Measurements from ENCODE around the gene CDK5RAP3.
"Not testable (repeated sequence)": the region's sequence is repeated elsewhere in the genome, so short reads cannot be mapped to it uniquely, and the experiment has no call there.

CDK5RAP3 gene

GRCh38 chr17:47975823-47976205 is 4.9 kb downstream of the CDK5RAP3 start:
- no peak for DNase-seq

GRCh38 chr17:47978324-47978723 is 7.4 kb downstream of the CDK5RAP3 start:
- no peak for DNase-seq

GRCh38 chr17:47980541-47980940 is 9.6 kb downstream of the CDK5RAP3 start:
- no peak for DNase-seq

- peak; percentile 83 for DNase-seq
Observed at GRCh38 chr17:47981462-47981861, 10.5 kb downstream of the CDK5RAP3 start.

- DNase-seq = no peak
Observed at GRCh38 chr17:47982091-47982617, 11.2 kb downstream of the CDK5RAP3 start.

- DNase-seq = no peak
Observed at GRCh38 chr17:47982645-47983390, 11.9 kb downstream of the CDK5RAP3 start.

- DNase-seq = no peak
Observed at GRCh38 chr17:47983492-47984223, 12.7 kb downstream of the CDK5RAP3 start.

- no peak for DNase-seq
Observed at GRCh38 chr17:47986520-47986919, 15.6 kb downstream of the CDK5RAP3 start.

- DNase-seq = no peak
Observed at GRCh38 chr17:47987240-47987835, 16.4 kb downstream of the CDK5RAP3 start.

GRCh38 chr17:47988445-47988844 is 17.5 kb downstream of the CDK5RAP3 start:
- not testable (repeated sequence) for DNase-seq

GRCh38 chr17:47989159-47989558 is 18.2 kb downstream of the CDK5RAP3 start:
- DNase-seq = no peak

- no peak for DNase-seq
Observed at GRCh38 chr17:47989700-47990099, 18.8 kb downstream of the CDK5RAP3 start.

GRCh38 chr17:47990962-47991731 is 20.2 kb downstream of the CDK5RAP3 start:
- DNase-seq = no peak

- no peak for DNase-seq
Observed at GRCh38 chr17:47992216-47992615, 21.3 kb downstream of the CDK5RAP3 start.

GRCh38 chr17:47993031-47993564 is 22.2 kb downstream of the CDK5RAP3 start:
- no peak for DNase-seq

GRCh38 chr17:47993964-47994363 is 23.1 kb downstream of the CDK5RAP3 start:
- DNase-seq = no peak

GRCh38 chr17:47994724-47995123 is 23.8 kb downstream of the CDK5RAP3 start:
- DNase-seq = no peak

GRCh38 chr17:47995241-47995935 is 24.5 kb downstream of the CDK5RAP3 start:
- DNase-seq = no peak

GRCh38 chr17:47996201-47996600 is 25.3 kb downstream of the CDK5RAP3 start:
- no peak for DNase-seq

GRCh38 chr17:47997586-47997985 is 26.7 kb downstream of the CDK5RAP3 start:
- DNase-seq = no peak

- DNase-seq = no peak
Observed at GRCh38 chr17:47998044-47998443, 27.1 kb downstream of the CDK5RAP3 start.

- no peak for DNase-seq
Observed at GRCh38 chr17:47999582-47999981, 28.7 kb downstream of the CDK5RAP3 start.
